DMS 273 treated with DMSO at 0.1 percent for 48 hours (cell line): Measurements from ENCODE around the gene FBXO21.
"Not testable (repeated sequence)": the region's sequence is repeated elsewhere in the genome, so short reads cannot be mapped to it uniquely, and the experiment has no call there.

Experiments
- DNase-seq: peaks from one replicate; lab custom pipeline; 2025; lab: John Stamatoyannopoulos, UW

FBXO21 gene

GRCh38 chr12:117199956-117200744 is 9.9 kb upstream of the FBXO21 start:
- not testable (repeated sequence) for DNase-seq

GRCh38 chr12:117196334-117196733 is 6.1 kb upstream of the FBXO21 start:
- DNase-seq = not testable (repeated sequence)

- DNase-seq = not testable (repeated sequence)
These were observed 4.8 kb upstream of the FBXO21 start for GRCh38 chr12:117195027-117195426.

- no peak for DNase-seq
These were observed 3.6 kb upstream of the FBXO21 start for GRCh38 chr12:117193903-117194302.

GRCh38 chr12:117192581-117192980 is 2.3 kb upstream of the FBXO21 start:
- DNase-seq = not testable (repeated sequence)

GRCh38 chr12:117192057-117192456 is 1.8 kb upstream of the FBXO21 start:
- DNase-seq = no peak

- DNase-seq = no peak
These were observed 503 bp downstream of the FBXO21 start for GRCh38 chr12:117189725-117190209.

GRCh38 chr12:117188961-117189724 is 1.1 kb downstream of the FBXO21 start:
- no peak for DNase-seq

- DNase-seq = no peak
These were observed 2.1 kb downstream of the FBXO21 start for GRCh38 chr12:117188121-117188665.

GRCh38 chr12:117187421-117187820 is 2.8 kb downstream of the FBXO21 start:
- DNase-seq = no peak

GRCh38 chr12:117182866-117183265 is 7.4 kb downstream of the FBXO21 start:
- no peak for DNase-seq

- DNase-seq = not testable (repeated sequence)
These were observed 8.8 kb downstream of the FBXO21 start for GRCh38 chr12:117181468-117181843.

GRCh38 chr12:117180758-117181467 is 9.4 kb downstream of the FBXO21 start:
- DNase-seq = no peak

GRCh38 chr12:117178745-117179144 is 11.5 kb downstream of the FBXO21 start:
- DNase-seq = no peak

- DNase-seq = no peak
These were observed 12.0 kb downstream of the FBXO21 start for GRCh38 chr12:117178301-117178700.

- DNase-seq = no peak
These were observed 18.1 kb downstream of the FBXO21 start for GRCh38 chr12:117172168-117172567.

GRCh38 chr12:117171499-117172162 is 18.6 kb downstream of the FBXO21 start:
- DNase-seq = no peak

- DNase-seq = no peak
These were observed 20.7 kb downstream of the FBXO21 start for GRCh38 chr12:117169548-117169947.

GRCh38 chr12:117168976-117169375 is 21.3 kb downstream of the FBXO21 start:
- no peak for DNase-seq

- DNase-seq = no peak
These were observed 22.5 kb downstream of the FBXO21 start for GRCh38 chr12:117167769-117168168.

GRCh38 chr12:117166107-117166506 is 24.2 kb downstream of the FBXO21 start:
- DNase-seq = no peak

GRCh38 chr12:117165342-117165741 is 24.9 kb downstream of the FBXO21 start:
- no peak for DNase-seq
